K562 (cell line): ENCODE results near the gene OTOGL. TPM values are rescaled to one million over a fixed set of nuclear protein-coding genes. Genes with fewer than 3 reads are reported as not detected.

Source experiments
- ATAC-seq: fragments of 200-7000 bp; cut with Tn5 transposase; 3 replicates; pipeline ENCODE4 v1.9.1; 2020; ENCODE audit warnings: moderate library complexity
- BruUV-seq: library from RNA; stranded (reverse); fragments of 400-500 nt; replicated peaks from 2 replicates; lab custom pipeline; 2021; lab: Mats Ljungman, UMichigan
- CTCF ChIA-PET: fragments of 300-600 bp; formaldehyde crosslinking; extraction: SDS; loops from one replicate; lab custom pipeline; 2021; ENCODE audit warnings: low intra/inter-chr PET ratio; lab: Yijun Ruan, JAX
- POLR2A ChIA-PET: fragments of 300-600, 350-650 bp; sonication (Branson Sonifier 250); formaldehyde crosslinking; extraction: SDS; loops from one replicate; lab custom pipeline; 2021; ENCODE audit warnings: antibody characterized with exemption, inconsistent platforms; lab: Yijun Ruan, JAX
- DNase-seq, 4 experiments: peaks; one replicate each; pipeline versions ENCODE4 v3.0.0 to v3.0.0-alpha.2; 2011 to 2018; ENCODE audit warnings: low spot score in 3 of 4, mixed read lengths in 3 of 4; ENCODE audit errors: extremely low read depth in 1 of 4
- FAIRE-seq: peaks from 2 replicates; lab custom pipeline; 2011; peaks lifted over from hg19 to GRCh38; lab: Jason Lieb, UNC
- H2AFZ ChIP-seq: 2 replicates; pipeline ENCODE4 v1.6.0; 2011; ENCODE audit warnings: low read depth, low read length, control low read depth, inconsistent platforms
- H3K27ac ChIP-seq: fragments of 200-600 bp; 3 replicates; pipeline ENCODE4 v1.8.0; 2011; ENCODE audit warnings: low read depth, mild to moderate bottlenecking, control low read depth, inconsistent platforms, low read length, moderate library complexity, mixed read lengths; ENCODE audit errors: extremely low read depth
- H3K27me3 ChIP-seq, 2 experiments: fragments of 300-600 bp in 1 of 2; 2 replicates in 1 of 2; 3 replicates in 1 of 2; pipeline versions ENCODE4 v1.6.0 to v1.8.0; 2011; ENCODE audit warnings: inconsistent platforms in 2 of 2, low read length in 2 of 2, mild to moderate bottlenecking in 1 of 2, mixed read lengths in 1 of 2, moderate library complexity in 1 of 2; ENCODE audit not compliant: control insufficient read depth in 2 of 2, insufficient read depth in 2 of 2
- H3K36me3 ChIP-seq: fragments of 300-600 bp; 3 replicates; pipeline ENCODE4 v1.8.0; 2011; ENCODE audit warnings: mild to moderate bottlenecking, low read length, inconsistent platforms; ENCODE audit not compliant: control insufficient read depth, insufficient read depth
- H3K4me1 ChIP-seq, 2 experiments: fragments of 200-600 bp in 1 of 2; replicated peaks in 1 of 2; 2 replicates in 1 of 2; 3 replicates in 1 of 2; pipeline versions ENCODE4 v1.5.1 to v1.8.0; 2011; ENCODE audit warnings: inconsistent platforms in 2 of 2, low read length in 2 of 2, mild to moderate bottlenecking in 1 of 2, mixed read lengths in 1 of 2, moderate library complexity in 1 of 2; ENCODE audit not compliant: control insufficient read depth in 2 of 2, insufficient read depth in 2 of 2
- H3K4me2 ChIP-seq: 2 replicates; pipeline ENCODE4 v1.6.1; 2011; ENCODE audit warnings: low read length, control low read depth, inconsistent platforms, mixed read lengths; ENCODE audit not compliant: insufficient read depth
- H3K4me3 ChIP-seq: fragments of 200-600 bp; sonication (generic), shearing (Covaris generic); 2 replicates; pipeline ENCODE4 v1.5.1; 2016; ENCODE audit warnings: control low read depth, inconsistent platforms
- H3K79me2 ChIP-seq: fragments of 200-600 bp; 3 replicates; pipeline ENCODE4 v1.8.0; 2011; ENCODE audit warnings: low read length, inconsistent platforms; ENCODE audit not compliant: control insufficient read depth, insufficient read depth
- H3K9ac ChIP-seq, 2 experiments: 2 replicates each; pipeline versions ENCODE4 v1.6.0 to v1.6.1; 2011; ENCODE audit warnings: low read depth in 2 of 2, low read length in 2 of 2, control low read depth in 1 of 2, inconsistent platforms in 1 of 2, mild to moderate bottlenecking in 1 of 2, mixed read lengths in 1 of 2; ENCODE audit not compliant: insufficient read depth in 1 of 2
- H3K9me1 ChIP-seq: one replicate; pipeline ENCODE4 v1.6.0; 2011; ENCODE audit warnings: inconsistent platforms, mild to moderate bottlenecking, low read length, moderate library complexity; ENCODE audit not compliant: control insufficient read depth, insufficient read depth
- H3K9me3 ChIP-seq: replicated peaks from 2 replicates; pipeline ENCODE4 v1.5.1; 2011; ENCODE audit warnings: low read depth, low read length, inconsistent platforms; ENCODE audit not compliant: control insufficient read depth, insufficient read depth
- H4K20me1 ChIP-seq: replicated peaks from 2 replicates; pipeline ENCODE4 v1.6.1; 2011; ENCODE audit warnings: low read length, inconsistent platforms, mixed read lengths; ENCODE audit not compliant: control insufficient read depth, insufficient read depth
- ARID1B ChIP-seq: fragments of 450-650 bp; IDR thresholded peaks from 2 replicates; pipeline ENCODE4 v1.6.1; 2016; ENCODE audit warnings: antibody characterized with exemption, mild to moderate bottlenecking, inconsistent platforms
- BRCA1 ChIP-seq, 2 experiments: fragments of 450-650 bp in 1 of 2; sonication (generic) in 1 of 2; formaldehyde crosslinking in 1 of 2; IDR thresholded peaks; 2 replicates each; pipeline versions ENCODE4 v1.5.0 to v1.6.1; 2017 to 2020; ENCODE audit warnings: mild to moderate bottlenecking in 1 of 2, missing genetic modification reagents in 1 of 2
- CHCHD3 ChIP-seq: fragments of 250-450 bp; sonication (Bioruptor Pico); IDR thresholded peaks from 2 replicates; pipeline ENCODE4 v2.1.2; 2022; ENCODE audit warnings: mild to moderate bottlenecking
- E2F1 ChIP-seq: sonication (generic); formaldehyde crosslinking; IDR thresholded peaks from 2 replicates; pipeline ENCODE4 v1.8.1; 2023; ENCODE audit warnings: mild to moderate bottlenecking, missing genetic modification reagents, moderate library complexity
- NFYB ChIP-seq: IDR thresholded peaks from 2 replicates; pipeline ENCODE4 v1.6.1; 2011; ENCODE audit warnings: mild to moderate bottlenecking, moderate library complexity; ENCODE audit not compliant: insufficient read length; ENCODE audit errors: extremely low read depth
- NR2F6 ChIP-seq: fragments of 450-650 bp; formaldehyde crosslinking; IDR thresholded peaks from 2 replicates; pipeline ENCODE4 v1.4.0; 2020; ENCODE audit warnings: mild to moderate bottlenecking
- NRF1 ChIP-seq, 2 experiments: fragments of 450-650 bp; IDR thresholded peaks in 1 of 2; conservative IDR thresholded peaks in 1 of 2; 2 replicates each; pipeline ENCODE4 v1.6.1; 2014; ENCODE audit warnings: mild to moderate bottlenecking in 2 of 2
- SNAPC5 ChIP-seq: fragments of 250-450 bp; sonication (Bioruptor Pico); IDR thresholded peaks from 2 replicates; pipeline ENCODE4 v1.8.0; 2021; ENCODE audit warnings: moderate library complexity, mild to moderate bottlenecking, inconsistent platforms
- TRIM28 ChIP-seq: fragments of 450-650 bp; IDR thresholded peaks from 2 replicates; pipeline ENCODE4 v1.6.1; 2017
- ZNF175 ChIP-seq: fragments of 200-800 bp; sonication (Bioruptor generic); IDR thresholded peaks from 2 replicates; pipeline ENCODE4 v1.6.1; 2016; ENCODE audit warnings: low read depth, mild to moderate bottlenecking, missing genetic modification characterization, missing compliant biosample characterization
- ZNF212 ChIP-seq: fragments of 450-650 bp; formaldehyde crosslinking; IDR thresholded peaks from 2 replicates; pipeline ENCODE4 v1.4.0; 2020; ENCODE audit warnings: mild to moderate bottlenecking
- ZNF224 ChIP-seq: sonication (generic); formaldehyde crosslinking; IDR thresholded peaks from 2 replicates; pipeline ENCODE4 v1.8.0; 2022; ENCODE audit warnings: mild to moderate bottlenecking, missing genetic modification reagents
- ZNF274 ChIP-seq: IDR thresholded peaks from 2 replicates; pipeline ENCODE4 v1.6.1; 2011; ENCODE audit warnings: low read depth, mild to moderate bottlenecking, low read length, moderate library complexity, borderline replicate concordance
- ZNF384 ChIP-seq: IDR thresholded peaks from 2 replicates; pipeline ENCODE4 v1.6.1; 2012; ENCODE audit warnings: low read depth, low read length, improper control_type of control experiment
- ZNF644 ChIP-seq: fragments of 200-800 bp; sonication (Bioruptor generic); IDR thresholded peaks from 2 replicates; pipeline ENCODE4 v1.6.1; 2016; ENCODE audit warnings: low read depth, missing genetic modification characterization, missing compliant biosample characterization
- in situ Hi-C: fragments of 300-500 bp; cut with MboI; formaldehyde crosslinking; loops from 4 replicates; pipeline ENCODE4 v1.15.0; 2018; ENCODE audit warnings: inconsistent platforms, mixed read lengths
- intact Hi-C: fragments of 100-400 bp; cut with micrococcal nuclease; formaldehyde crosslinking; loops from 2 replicates; pipeline ENCODE4 v1.14.2; 2022
- polyA plus RNA-seq, 8 experiments: library from polyadenylated mRNA; depleted of rRNA in 4 of 8; stranded (reverse) in 5 of 8; unstranded in 3 of 8; fragments of >200 nt; fragmentation: Nextera tagmentation in 2 of 8; fragmentation: Illumina TruSeq in 1 of 8; extraction: Ambion mirVana in 2 of 8; extraction: Trizol in 1 of 8; gene quantifications; 2 replicates each; pipeline versions ENCODE4 v1.2.1 to v1.2.3, GENCODE V29; 2011 to 2014; ENCODE audit warnings: inconsistent platforms in 1 of 8, missing spikeins in 1 of 8
- total RNA-seq, 7 experiments: library from RNA; depleted of rRNA in 6 of 7; stranded (reverse); fragments of >200 nt in 6 of 7; fragmentation: Illumina TruSeq in 2 of 7; extraction: Trizol in 2 of 7; gene quantifications; 2 replicates each; pipeline versions ENCODE4 v1.2.1 to v1.2.3, GENCODE V29; 2011 to 2021; ENCODE audit warnings: low replicate concordance in 1 of 7

Gene OTOGL
- total and polyA plus RNA-seq, 9 of the 15 experiments (the other 6 are each of a cell fraction or from before 2014, with no cell fraction given) = 0.02 to 0.03 TPM; not detected in 7

DNA sequence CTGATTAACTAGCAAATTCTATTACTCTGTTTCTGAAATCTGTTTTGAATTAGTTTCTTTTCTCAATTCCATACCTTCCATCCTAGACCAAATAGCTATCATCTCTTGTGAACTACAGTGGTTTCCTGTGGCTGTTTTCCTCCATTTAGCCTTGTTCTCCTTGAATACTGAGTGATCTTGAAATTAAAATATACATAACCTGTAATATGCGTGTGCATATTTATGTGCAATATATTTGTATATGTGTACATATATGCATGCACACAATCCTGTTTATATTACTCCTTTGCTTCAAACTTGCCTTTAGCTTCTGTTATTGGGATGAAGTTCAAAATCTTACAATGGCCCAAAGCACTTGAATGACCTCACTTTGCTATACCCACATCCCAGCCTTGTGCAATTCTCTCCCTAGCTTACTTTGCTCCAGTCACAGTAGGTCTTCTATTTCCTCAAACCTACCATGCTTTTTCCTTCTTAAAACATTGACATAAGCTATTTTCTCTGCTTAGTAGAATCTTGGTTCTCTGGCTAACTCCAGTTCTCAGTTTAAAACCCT lies 99.5 kb downstream of the OTOGL start (continued):
- TF ChIP-seq E2F1 (CRISPR knock-in tag) (no peak), NR2F6 (no peak), BRCA1 (IDR thresholded peaks at IDR 0.05) (no peak), BRCA1 (CRISPR knock-in tag; IDR thresholded peaks at IDR 0.05) (no peak), SNAPC5 (CRISPR knock-in tag) (no peak)

- ATAC-seq = no peak
- DNase-seq = no peak
- in situ Hi-C loops (no loop called here), intact Hi-C loops (no loop called here)
- Histone ChIP-seq H3K4me2 (no peak overlapping the region), H3K9me3 (no peaks in the 10 kb centered on the region), H3K4me1 (no peaks in the 10 kb centered on the region), H3K36me3 (no peaks in the 10 kb centered on the region), H2AFZ (no peak overlapping the region), H3K79me2 (no peaks in the 10 kb centered on the region), H3K27ac (no peak overlapping the region), H3K9me1 (no peaks in the 10 kb centered on the region), H4K20me1 (no peaks in the 10 kb centered on the region), H3K4me3 (no peak overlapping the region), H3K9ac (no peak overlapping the region), H3K27me3 (no peaks in the 10 kb centered on the region)
- FAIRE-seq = no peak
- BruUV-seq = no TSS peak
- CTCF ChIA-PET = no interaction called here
- TF ChIP-seq ZNF224 (CRISPR knock-in tag) (no peak), TRIM28 (no peak), ZNF644 (no peak), ZNF212 (CRISPR knock-in tag) (no peak), NRF1 (conservative IDR thresholded peaks at IDR 0.05 in 1 of 2, IDR thresholded peaks at IDR 0.05 in 1 of 2) (no peak), CHCHD3 (CRISPR knock-in tag) (no peak), ZNF274 (no peak), ZNF384 (no peak), NFYB (no peak), ARID1B (no peak), ZNF175 (CRISPR knock-in tag) (no peak)
- POLR2A ChIA-PET = no interaction called here
Observed at GRCh38 chr12:80199931-80200330, 100.6 kb downstream of the OTOGL start.
